ENCODE data around the gene VMP1.

- TF ChIP-seq CTCF (IDR thresholded peaks at IDR 0.05; ENCODE audit: insufficient read depth, low read length, poor library complexity, severe bottlenecking) = peak; percentile 67
- no peak for TF ChIP-seq EZH2phosphoT487 (conservative IDR thresholded peaks at IDR 0.05; ENCODE audit: low read length)
Measured at GRCh38 chr17:59753522-59754467, 46.3 kb downstream of the VMP1 start.
